HG03439 (cell line): ENCODE measurements around the gene WDR33.
"Not testable (repeated sequence)": the region's sequence is repeated elsewhere in the genome, so short reads cannot be mapped to it uniquely, and the experiment has no call there.

Experiments used
- ATAC-seq: cut with Tn5 transposase; IDR thresholded peaks from one replicate; pipeline ENCODE4 v1.9.1; 2021; ENCODE audit warnings: mild to moderate bottlenecking, moderate library complexity; ENCODE audit not compliant: unreplicated experiment

Gene WDR33

DNA sequence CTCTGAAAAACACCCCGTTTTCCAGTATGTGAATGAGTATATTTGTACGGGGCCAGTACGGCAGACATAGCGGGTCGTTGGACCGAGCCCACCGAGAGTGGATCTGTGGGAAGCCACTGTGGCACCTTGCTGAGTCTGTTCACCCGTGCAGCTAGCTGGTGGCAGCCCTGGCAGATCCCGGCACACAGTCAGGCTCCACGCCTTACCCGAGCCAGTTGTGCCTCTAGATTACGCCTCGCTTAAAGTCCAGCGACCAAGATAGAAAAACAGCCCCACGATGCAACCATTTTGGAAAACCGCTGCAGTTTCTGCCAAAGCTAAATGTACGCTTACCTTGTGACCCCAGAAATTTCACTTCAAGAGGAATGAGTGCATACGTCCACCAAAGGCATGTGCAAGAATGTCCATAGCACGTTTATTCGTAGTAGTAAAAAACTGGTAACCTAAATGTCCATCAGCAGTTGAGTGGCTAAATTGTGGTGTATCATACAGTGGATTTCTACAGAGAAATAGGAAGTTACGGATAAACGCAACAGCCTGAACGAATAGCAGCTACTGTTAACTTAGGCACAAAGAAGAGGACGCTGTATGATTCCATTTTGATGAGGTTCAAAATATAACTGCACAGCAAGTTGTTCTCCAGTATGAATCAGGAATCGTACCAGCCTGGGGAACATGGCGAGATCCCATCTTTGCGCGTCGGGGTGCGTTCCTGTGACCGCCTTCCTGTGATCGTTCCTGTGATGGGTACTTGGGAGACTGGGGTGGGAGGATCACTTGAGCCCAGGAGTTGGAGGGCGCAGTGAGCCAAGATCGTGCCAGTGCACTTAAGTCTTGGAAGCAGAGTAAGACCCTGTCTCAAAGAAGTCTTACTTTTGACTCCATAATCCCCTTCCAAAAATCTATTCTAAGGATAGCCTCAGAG, 688 bp upstream of the WDR33 start:
- ATAC-seq = peak; percentile 46

DNA sequence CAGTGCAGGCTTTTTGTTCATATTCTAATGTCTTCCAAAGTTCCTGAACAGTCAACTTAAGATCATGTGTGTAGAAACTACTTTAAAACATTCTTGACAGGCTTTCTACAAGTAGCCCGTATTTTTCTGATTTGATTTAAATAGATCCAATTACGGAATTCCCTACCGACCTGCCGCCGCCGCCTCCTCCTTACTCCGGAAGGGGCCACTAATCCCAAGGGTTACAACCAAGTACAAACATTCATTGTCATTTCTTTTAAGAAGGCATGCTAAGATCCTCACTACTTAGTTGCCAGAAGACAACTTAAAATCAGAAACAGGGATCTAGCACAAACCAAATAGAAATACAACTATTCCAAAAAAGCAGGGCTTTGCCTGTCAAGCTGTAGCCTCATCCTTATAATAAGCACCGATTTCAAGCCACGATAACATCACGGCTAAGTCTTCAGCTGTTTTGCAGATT, 784 bp downstream of the WDR33 start:
- no peak for ATAC-seq

DNA sequence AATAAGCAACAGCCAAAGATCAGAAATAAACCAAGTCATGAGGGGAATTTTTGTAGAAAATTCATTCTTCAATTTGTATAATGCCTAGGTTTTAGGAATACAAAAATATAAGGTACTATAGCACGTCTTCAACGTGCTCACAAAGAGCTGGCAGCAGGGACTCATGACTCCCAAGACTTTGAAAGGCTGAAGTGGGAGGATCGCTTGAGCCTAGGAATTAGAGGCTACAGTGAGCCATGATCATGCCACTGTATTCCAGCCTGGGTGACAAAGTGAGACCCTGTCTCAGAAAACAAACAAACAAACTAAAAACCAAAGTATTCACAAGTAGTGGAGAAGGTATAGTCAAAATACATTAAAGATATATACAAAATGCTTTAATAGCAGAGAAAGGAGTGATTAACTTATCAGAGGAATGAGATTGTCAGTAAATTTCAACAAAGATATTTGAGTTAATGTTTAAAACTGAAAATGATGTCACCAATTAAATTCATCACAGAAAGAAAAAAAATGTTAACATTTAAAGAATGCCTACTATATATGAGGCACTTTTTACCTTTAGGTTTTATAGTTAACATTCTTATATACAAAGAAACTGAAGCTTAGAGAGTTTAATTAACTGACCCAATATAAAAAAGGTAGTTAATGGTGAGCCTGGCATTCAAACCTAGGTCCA, 3.2 kb downstream of the WDR33 start:
- no peak for ATAC-seq

DNA sequence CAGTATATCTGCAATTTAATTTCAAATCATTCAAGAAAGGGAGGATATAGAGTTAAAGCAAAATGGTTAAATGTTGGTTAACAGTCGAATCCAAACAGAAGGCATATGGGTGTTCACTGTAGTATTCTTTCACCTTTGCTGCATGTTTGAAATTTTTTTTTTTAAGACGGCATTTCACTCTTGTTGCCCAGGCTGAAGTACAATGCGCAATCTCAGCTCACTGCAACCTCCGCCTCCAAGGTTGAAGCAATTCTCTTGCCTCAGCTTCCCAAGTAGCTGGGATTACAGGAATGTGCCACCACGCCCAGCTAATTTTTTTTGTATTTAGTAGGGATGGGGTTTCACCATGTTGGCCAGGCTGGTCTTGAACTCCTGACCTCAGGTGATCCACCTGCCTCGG, 4.1 kb downstream of the WDR33 start:
- ATAC-seq = not testable (repeated sequence)

DNA sequence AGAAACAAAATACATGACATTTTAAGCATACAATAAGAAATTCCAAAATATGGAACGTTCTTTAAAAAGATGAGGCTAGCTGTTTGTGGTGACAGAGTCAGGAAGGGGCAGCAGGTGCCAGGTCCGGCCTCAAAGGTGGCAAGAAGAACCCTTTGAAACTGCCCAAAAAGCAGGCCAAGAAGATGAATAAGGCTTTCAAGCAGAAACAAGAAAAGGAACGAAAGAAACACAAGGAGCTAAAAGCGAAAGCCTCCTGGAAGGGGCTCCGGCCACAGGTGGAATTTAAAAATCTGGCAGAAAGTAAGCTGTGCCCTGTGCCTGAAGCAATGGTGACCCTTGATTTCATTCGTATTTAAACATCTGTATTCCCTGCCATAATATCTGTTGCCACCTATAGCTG, 5.5 kb downstream of the WDR33 start:
- ATAC-seq = no peak

DNA sequence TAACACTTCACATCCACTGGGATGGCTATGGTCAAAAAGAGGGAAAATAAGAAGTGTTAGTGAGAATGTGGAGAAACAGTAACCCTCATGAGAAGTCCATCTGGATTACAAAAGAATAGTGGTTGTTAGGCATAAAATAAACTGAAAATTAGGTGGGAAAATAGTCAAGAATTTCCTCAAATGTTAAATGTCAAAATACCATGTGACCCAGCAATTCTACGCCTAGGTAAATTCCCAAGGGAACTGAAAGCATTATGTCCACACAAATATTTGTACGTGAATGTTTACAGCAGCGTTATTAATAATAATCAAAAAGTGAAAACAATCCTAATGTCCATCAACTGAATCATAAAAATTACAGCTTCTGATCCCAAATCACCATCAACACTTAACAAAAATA, 11.0 kb downstream of the WDR33 start:
- no peak for ATAC-seq

DNA sequence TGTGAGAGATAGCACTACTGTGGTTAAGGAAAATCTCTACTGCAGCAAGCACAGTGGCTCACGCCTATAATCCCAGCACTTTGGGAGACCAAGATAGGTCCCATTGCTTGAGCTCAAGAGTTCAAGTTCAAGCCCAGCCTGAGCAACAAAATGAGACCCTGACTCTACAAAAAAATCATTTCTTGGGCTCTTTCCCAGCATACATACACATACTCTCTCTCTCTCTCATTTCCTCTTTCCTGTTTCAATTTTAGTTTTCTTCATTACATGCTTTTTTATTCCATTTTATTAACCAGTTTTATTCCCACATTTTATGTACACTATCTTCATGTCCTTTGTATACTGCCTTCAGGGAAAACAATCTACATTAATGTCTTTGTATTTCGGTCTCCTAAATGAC, 14.6 kb downstream of the WDR33 start:
- ATAC-seq = no peak

DNA sequence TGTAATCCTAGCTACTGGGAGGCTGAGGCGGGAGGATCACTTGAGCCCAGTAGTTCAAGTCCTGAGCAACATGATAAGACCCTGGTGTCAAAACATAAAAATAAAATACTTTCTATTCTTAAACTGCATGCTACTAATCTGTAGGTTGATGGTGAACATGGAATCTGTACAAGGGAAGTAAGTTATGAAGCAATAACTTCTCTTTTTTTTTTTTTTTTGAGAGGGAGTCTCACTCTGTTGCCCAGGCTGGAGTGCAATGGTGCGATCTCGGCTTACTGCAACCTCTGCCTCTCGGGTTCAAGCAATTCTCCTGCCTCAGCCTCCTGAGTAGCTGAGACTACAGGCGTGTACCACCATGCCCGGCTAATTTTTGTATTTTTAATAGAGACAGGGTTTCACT, 16.1 kb downstream of the WDR33 start:
- not testable (repeated sequence) for ATAC-seq

DNA sequence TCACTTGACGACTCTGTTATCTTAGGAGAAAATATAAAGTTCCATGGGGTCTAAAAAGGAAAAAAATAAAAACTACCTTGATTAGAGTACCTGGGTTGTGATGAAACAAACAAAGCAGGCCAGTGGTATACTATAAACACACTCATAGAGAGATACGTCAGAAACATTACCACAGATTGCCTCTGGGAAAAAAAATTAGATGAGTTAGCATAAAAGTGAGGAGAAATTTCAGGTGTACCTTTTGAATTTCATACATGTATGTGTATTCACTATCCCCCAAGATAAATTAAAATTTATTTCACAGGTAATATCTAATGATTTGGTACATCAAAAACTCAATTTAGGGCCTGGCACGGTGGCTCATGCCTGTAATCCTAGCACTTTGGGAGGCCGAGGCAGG, 18.2 kb downstream of the WDR33 start:
- no peak for ATAC-seq

DNA sequence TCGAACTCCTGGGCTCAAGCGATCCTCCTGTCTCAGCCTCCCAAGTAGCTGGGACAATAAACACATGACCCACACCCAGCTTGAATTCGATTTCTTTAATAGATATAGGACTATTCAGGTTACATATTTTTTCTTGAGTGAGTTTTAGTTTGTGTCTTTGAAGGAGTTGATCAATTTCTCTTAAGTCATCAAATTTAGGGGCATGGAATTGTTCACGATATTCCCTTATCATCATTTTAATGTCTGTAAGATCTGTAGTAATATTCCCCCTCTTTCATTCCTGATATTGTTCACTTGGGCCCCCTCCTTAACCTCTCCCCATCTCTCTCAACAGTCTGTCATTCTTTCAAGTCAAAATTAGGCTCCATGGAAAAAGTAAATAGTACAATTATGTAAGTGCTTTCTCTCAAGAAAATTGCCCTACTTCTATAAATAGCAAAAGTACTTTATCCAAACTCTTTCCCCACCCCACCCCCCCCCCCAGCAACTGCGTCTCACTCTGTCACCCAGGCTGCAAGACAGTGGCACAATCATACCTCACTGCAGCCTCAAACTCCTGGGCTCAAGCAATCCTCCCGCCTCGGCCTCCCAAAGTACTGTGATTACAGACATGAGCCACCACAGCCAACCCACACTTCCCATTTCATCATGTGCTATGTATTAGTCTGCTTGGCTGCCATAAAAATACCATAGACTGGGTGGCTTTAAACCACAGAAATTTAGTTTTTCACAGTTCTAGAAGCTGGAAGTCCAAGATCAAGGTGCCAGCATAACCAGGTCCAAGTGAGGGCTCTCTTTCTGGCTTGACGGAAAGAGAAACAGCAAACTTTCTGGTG, 20.1 kb downstream of the WDR33 start:
- no peak for ATAC-seq

DNA sequence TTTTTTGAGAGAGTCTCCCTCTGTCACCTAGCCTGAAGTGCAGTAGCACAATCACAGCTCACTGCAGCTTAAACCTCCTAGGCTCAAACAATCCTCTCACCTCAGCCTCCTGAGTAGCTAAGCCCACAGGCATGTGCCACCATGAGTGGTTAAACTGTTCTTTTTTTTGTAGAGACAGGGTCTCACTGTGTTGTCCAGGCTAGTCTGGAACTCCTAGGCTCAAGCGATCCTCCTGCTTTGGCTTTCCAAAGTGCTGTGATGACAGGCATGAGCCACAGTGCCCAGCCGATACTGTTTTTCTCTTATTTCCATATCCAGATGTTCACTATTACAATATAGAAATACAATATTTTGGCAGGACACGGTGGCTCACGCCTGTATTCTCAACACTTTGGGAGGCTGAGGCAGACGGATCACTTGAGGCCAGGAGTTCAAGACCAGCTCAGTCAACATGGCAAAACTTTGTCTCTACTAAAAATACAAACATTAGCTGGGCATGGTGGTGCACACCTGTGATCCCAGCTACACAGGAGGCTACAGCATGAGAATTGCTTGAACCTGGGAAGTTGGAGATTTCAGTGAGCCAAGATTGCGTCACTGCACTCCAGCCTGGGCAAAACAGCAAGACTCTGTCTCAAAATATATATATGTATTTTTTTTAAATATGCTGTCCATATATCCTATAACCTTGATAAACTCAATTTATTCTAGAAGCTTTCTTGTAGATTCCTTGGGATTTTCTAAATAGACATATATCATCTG, 24.7 kb downstream of the WDR33 start:
- ATAC-seq = no peak

DNA sequence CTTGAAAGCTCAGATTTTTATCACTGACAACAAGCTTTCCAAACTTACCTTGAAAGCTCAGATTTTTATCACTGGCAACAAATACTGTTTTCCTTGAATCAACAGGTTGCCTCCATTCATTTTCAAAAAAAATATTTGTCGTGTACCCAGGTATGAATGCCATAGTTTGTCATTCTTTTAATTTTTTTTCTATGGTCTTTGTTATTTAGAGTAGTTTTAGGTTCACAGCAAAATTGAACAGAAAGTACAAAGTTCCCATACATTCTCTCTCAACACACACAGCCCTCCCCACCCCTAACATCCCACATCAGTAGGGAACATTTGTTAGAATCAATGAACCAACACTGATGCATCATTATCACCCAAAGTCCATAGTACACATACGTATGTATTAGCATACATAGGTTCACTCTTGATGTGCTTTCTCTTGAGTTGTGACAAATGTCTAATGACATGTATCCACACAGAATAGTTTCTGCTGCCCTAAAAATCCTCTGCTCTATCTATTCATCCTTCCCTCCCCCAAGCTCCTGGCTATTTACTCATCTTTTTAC, 25.9 kb downstream of the WDR33 start:
- no peak for ATAC-seq

DNA sequence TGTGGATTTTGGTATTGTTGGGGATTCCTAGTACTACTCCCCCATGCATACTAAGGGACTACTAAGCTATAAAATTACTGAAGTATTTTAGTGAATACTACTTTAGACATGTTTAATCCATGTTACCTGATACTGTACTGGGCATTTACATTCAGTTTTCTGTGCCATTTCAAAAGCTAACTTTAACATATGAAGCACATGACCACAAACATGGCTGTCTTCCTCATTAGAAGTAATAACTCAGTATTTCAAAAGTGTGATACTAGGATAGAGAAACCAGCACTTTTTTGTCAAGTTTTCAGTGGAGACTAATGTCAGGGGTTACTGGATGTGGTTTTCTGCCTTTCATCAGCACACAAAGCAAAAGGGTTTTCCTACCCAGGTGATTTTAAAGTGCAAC, 27.9 kb downstream of the WDR33 start:
- ATAC-seq = no peak

DNA sequence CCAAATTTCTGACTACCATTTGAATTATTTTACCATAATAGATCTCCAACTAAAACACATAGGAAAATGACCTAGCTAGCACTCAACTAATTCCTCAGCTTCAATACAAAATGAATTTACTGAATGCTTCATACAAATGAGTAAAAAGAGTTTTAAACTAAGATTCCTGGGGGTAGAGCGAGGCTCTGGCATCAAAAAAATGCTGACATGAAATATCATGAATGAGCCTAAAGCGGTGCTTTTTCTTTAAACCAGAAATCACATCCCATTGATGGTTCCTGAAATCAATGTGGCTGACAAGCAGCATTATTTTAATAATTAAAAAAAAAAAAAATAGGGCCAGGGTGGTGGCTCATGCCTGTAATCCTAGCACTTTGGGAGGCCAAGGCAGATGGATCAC, 32.1 kb downstream of the WDR33 start:
- ATAC-seq = no peak

DNA sequence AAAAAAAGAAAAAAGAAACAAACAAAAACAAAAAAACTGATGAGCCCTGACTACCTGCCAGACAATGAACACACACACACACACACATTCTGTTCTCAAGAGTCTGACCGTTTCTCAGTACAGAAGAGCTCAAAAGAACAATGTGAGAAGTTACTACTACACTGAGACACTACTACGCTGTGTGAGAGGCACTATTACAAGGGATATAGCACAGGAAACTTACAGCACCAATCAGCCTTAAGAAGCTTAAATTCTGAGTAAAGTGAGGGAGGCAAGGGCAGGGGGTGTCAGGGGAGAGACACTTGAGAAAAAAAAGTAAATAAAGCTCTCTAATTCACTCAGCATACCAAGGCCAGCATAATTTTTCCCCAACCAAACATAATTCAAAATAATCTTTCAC, 32.5 kb downstream of the WDR33 start:
- no peak for ATAC-seq

DNA sequence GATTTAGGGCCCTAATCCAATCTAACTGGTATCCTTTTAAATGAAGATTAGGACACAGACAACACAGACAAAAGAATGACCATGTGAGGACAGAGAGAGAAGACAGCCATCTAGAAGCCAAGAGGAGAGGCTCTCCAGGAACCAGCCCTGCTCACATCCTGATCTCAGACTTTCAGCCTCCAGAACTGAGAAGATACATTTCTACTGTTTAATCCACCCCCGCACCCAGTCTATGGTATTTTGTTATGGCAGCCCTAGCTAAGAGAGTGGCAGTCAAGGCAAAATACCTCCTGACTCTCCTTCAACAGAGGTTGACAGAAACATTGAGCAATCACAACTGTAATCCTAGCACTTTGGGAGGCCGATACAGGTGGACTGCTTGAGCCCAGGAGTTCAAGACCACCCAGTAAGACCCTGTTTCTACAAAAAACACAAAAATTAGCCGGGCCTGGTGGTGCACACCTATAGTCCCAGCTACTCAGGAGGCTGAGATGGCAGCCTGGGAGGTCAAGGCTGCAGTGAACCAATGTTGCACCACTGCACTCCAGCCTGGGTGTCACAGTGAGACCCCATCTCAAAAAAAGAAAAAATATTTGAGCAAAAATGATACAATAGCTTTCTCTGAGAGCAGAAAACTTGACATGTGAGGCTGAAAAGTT, 34.7 kb downstream of the WDR33 start:
- no peak for ATAC-seq

DNA sequence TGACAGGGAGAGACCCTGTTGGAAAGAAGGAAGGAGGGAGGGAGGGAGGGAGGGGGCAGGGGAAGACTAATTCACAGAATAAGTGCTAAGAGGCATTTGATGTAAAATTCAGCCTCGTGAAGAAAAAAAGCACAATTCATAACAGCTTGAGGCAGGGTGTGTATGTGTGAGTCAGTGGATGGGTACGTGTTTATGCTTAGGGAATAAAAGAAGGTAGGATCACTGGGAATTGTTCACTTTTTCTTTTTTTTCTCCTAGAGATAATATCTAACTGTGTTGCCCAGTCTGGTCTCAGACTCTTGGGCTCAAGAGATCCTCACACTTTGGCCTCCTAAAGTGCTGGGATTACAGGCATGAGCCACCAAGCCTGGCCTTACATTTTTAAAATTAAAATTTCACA, 39.2 kb downstream of the WDR33 start:
- no peak for ATAC-seq

DNA sequence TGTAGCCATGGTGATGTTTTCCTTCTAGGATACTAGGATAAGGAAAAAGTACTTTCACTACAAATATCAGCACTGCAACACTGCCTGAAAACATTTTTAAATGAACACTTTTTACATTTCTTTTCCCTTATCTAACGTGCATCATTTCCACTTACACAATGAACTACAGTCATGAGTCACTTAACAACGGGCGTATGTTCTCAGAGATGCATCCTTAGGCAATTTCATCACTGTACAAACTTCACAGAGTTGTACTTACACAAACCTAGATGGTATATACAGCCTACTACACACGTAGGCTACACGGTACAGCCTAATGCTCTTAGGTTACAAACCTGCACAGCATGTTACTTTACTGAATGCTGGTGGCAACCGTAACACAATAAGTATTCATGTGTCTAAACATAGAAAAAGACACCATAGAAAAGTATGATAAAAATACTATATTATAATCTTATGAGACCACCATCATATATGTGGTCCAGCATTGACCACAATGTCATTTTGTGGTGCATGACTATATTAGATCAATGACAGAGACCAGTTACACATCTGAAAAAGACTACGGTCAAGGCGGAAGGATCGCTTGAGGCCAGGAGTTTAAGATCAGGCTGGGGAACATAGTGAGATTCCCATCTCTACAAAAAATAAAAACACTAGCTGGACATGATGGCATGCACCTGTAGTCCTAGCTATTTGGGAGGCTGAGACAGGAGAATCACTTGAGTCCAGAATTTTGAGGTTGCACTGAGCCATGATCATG, 39.8 kb downstream of the WDR33 start:
- no peak for ATAC-seq

DNA sequence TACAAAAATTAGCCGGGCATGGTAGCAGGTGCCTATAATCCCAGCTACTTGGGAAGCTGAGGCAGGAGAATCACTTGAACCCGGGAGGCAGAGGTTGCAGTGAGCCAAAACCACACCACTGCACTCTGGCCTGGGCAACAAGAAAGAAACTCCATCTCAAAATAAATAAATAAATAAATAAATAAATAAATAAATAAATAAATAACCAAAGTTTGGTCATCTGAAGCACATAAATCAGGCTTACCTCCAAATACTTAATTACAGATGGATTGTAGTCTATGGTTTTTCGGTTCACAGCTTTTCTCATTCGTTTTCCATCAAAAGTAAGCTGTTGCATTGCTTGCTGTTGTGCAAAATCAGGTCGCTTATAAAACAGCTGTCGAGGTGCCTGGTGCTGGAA, 40.4 kb downstream of the WDR33 start:
- not testable (repeated sequence) for ATAC-seq
